ENCODE results near the gene AMPD2. TPM values are rescaled to one million over a fixed set of nuclear protein-coding genes. Genes with fewer than 3 reads are reported as not detected.
A peak's percentile ranks its signal among the peaks of the same experiment; 100 is the strongest.

Gene AMPD2
- polyA plus RNA-seq, 1 donor (not counting 4 experiments of a cell fraction or from before 2014, with no cell fraction given), result 17.6 TPM

DNA sequence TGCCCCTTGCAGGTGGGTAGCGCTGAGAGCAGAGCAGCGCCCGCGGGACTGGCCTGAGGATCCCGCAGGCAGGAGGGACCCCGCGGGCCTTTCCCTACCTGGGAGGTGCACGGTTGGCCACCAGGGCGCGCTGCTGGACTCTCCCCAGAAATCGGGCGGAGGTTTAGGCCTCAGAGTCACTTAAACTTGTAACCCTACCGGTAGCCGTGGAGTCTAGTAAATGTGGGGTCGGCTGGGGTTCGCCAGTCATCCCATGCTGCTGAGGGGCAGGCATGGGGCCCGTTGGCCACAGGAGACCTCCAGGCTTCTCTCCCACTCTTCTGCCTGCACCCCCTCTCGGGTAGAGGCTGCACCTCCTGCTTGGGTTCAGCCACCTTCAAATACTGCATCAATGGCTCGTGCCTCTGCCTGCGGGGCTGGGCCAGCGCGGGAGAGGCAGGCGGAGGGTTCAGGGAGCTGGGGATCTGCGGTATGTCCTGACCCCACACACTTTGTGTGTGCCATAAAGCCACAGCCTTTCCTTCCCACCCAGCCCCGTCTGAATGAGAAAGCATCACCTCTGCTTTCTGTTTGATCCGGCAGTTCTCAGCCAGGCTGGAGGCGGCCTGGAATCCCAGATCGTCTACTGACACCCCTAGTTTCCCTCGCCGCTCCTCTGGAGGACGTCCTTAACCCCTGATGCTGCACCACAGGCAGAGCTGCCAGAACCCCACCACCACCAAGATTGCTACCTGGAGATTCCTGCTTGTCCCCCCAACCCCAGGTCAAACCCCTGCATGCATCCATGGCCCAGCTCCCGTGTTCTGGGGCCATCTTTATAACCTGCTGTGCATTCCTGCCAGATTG lies 24.0 kb downstream of the AMPD2 start:
- no peaks in the 10 kb centered on the region for H3K36me3 ChIP-seq (ENCODE audit: control insufficient read depth in 2 of 2, extremely low read depth in 1 of 2, insufficient read depth in 2 of 2, low read length in 2 of 2)
- H3K9ac ChIP-seq (ENCODE audit: control insufficient read depth, extremely low read depth, insufficient read depth, low read length), result no peak overlapping the region
- no peak for TF ChIP-seq EZH2 (IDR thresholded peaks at IDR 0.05; ENCODE audit: low read length)
- TF ChIP-seq, protein P1, sequence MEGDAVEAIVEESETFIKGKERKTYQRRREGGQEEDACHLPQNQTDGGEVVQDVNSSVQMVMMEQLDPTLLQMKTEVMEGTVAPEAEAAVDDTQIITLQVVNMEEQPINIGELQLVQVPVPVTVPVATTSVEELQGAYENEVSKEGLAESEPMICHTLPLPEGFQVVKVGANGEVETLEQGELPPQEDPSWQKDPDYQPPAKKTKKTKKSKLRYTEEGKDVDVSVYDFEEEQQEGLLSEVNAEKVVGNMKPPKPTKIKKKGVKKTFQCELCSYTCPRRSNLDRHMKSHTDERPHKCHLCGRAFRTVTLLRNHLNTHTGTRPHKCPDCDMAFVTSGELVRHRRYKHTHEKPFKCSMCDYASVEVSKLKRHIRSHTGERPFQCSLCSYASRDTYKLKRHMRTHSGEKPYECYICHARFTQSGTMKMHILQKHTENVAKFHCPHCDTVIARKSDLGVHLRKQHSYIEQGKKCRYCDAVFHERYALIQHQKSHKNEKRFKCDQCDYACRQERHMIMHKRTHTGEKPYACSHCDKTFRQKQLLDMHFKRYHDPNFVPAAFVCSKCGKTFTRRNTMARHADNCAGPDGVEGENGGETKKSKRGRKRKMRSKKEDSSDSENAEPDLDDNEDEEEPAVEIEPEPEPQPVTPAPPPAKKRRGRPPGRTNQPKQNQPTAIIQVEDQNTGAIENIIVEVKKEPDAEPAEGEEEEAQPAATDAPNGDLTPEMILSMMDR (optimal IDR thresholded peaks at IDR 0.05 in 1 of 3, IDR thresholded peaks at IDR 0.05 in 1 of 3, conservative IDR thresholded peaks at IDR 0.05 in 1 of 3; ENCODE audit: extremely low read depth in 1 of 3, insufficient read depth in 2 of 3, low read length in 3 of 3), result peak; percentile 82 to 96 (median 92)
- dilution Hi-C loops (cut with MboI; ENCODE audit: extremely low pct_ligation_motif_present, low sequenced_read_pairs), result no loop called here
- DNase-seq (ENCODE audit: low read depth, low spot score) (no peak), FAIRE-seq (no peak)
- no peaks in the 10 kb centered on the region for H4K20me1 ChIP-seq (ENCODE audit: control insufficient read depth, extremely low read depth, insufficient read depth, low read length)
- H3K27ac ChIP-seq (ENCODE audit: control insufficient read depth, insufficient read depth, low read length), result no peak overlapping the region
- no peaks in the 10 kb centered on the region for H3K27me3 ChIP-seq (ENCODE audit: control insufficient read depth, extremely low read depth, insufficient read depth, low read length)
- no peaks in the 10 kb centered on the region for H3K9me1 ChIP-seq (ENCODE audit: control insufficient read depth, extremely low read depth, insufficient read depth, low read length)
- H3K79me2 ChIP-seq (ENCODE audit: control insufficient read depth, insufficient read depth, low read length), result no peaks in the 10 kb centered on the region
- peak overlapping the region; percentile 87 for H2AFZ ChIP-seq (ENCODE audit: control insufficient read depth, low read length)
- no peak overlapping the region for H3K4me2 ChIP-seq (ENCODE audit: control insufficient read depth, extremely low read depth, insufficient read depth, low read depth, low read length)
- H3K4me3 ChIP-seq (ENCODE audit: control insufficient read depth in 2 of 3, extremely low read depth in 1 of 3, insufficient read depth in 2 of 3, low read depth in 1 of 3, low read length in 3 of 3), result no peak overlapping the region
- no peaks in the 10 kb centered on the region for H3K9me3 ChIP-seq (ENCODE audit: control insufficient read depth, low read depth, low read length)
- H3K4me1 ChIP-seq (ENCODE audit: control insufficient read depth, extremely low read depth, insufficient read depth, low read length), result no peaks in the 10 kb centered on the region

DNA sequence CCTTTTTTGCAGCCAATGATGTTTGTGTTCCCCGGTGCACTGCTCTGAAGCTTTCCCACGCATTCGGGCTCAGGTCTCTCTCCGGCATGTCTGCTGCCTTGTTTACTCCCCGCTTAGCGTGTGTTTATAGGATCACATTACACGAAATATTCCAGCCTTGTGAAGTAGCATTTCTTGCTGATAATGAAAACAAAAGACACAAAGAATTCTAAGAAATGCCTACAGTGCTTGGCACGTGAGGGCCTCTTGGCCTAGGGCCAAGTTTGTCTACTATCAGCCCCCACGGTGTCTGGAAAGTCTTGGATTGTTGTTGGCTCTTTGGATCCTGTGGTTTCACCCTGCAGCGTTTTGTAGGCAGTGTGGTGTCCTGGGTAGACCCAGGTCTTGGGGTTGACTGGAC lies 25.0 kb downstream of the AMPD2 start:
- no peak overlapping the region for H3K4me2 ChIP-seq (ENCODE audit: control insufficient read depth, extremely low read depth, insufficient read depth, low read depth, low read length)
- no peaks in the 10 kb centered on the region for H4K20me1 ChIP-seq (ENCODE audit: control insufficient read depth, extremely low read depth, insufficient read depth, low read length)
- FAIRE-seq (no peak), DNase-seq (ENCODE audit: low read depth, low spot score) (no peak)
- H3K27ac ChIP-seq (ENCODE audit: control insufficient read depth, insufficient read depth, low read length), result no peak overlapping the region
- TF ChIP-seq, protein P1 (optimal IDR thresholded peaks at IDR 0.05 in 1 of 3, IDR thresholded peaks at IDR 0.05 in 1 of 3, conservative IDR thresholded peaks at IDR 0.05 in 1 of 3; ENCODE audit: extremely low read depth in 1 of 3, insufficient read depth in 2 of 3, low read length in 3 of 3), result no peak
- no peak for TF ChIP-seq EZH2 (IDR thresholded peaks at IDR 0.05; ENCODE audit: low read length)
- H3K9me3 ChIP-seq (ENCODE audit: control insufficient read depth, low read depth, low read length), result no peaks in the 10 kb centered on the region
- no peaks in the 10 kb centered on the region for H3K27me3 ChIP-seq (ENCODE audit: control insufficient read depth, extremely low read depth, insufficient read depth, low read length)
- no peaks in the 10 kb centered on the region for H3K36me3 ChIP-seq (ENCODE audit: control insufficient read depth in 2 of 2, extremely low read depth in 1 of 2, insufficient read depth in 2 of 2, low read length in 2 of 2)
- dilution Hi-C loops (cut with MboI; ENCODE audit: extremely low pct_ligation_motif_present, low sequenced_read_pairs), result no loop called here
- H3K9ac ChIP-seq (ENCODE audit: control insufficient read depth, extremely low read depth, insufficient read depth, low read length), result no peak overlapping the region
- no peaks in the 10 kb centered on the region for H3K4me1 ChIP-seq (ENCODE audit: control insufficient read depth, extremely low read depth, insufficient read depth, low read length)
- H3K79me2 ChIP-seq (ENCODE audit: control insufficient read depth, insufficient read depth, low read length), result no peaks in the 10 kb centered on the region
- H3K4me3 ChIP-seq (ENCODE audit: control insufficient read depth in 2 of 3, extremely low read depth in 1 of 3, insufficient read depth in 2 of 3, low read depth in 1 of 3, low read length in 3 of 3), result no peak overlapping the region
- H2AFZ ChIP-seq (ENCODE audit: control insufficient read depth, low read length), result no peak overlapping the region
- no peaks in the 10 kb centered on the region for H3K9me1 ChIP-seq (ENCODE audit: control insufficient read depth, extremely low read depth, insufficient read depth, low read length)
